ENCODE measurements around the gene CRB1. TPM values are rescaled to one million over a fixed set of nuclear protein-coding genes. Genes with fewer than 3 reads are reported as not detected.

Gene CRB1
- total RNA-seq, 1 donor from 2014 or later = not detected

- H3K4me3 Mint-ChIP-seq (ENCODE audit: unreplicated experiment) = no peak overlapping the region
- Histone ChIP-seq H3K9me3 (ENCODE audit: insufficient read depth, low read depth, low read length) (no peaks in the 10 kb centered on the region), H3K36me3 (ENCODE audit: insufficient read depth, low read length) (no peaks in the 10 kb centered on the region), H3K9ac (ENCODE audit: low read length) (no peak overlapping the region), H3K79me2 (ENCODE audit: insufficient read depth, low read length) (no peaks in the 10 kb centered on the region), H3K4me2 (ENCODE audit: low read length) (no peak overlapping the region), H4K20me1 (ENCODE audit: insufficient read depth, low read length) (no peaks in the 10 kb centered on the region), H2AFZ (ENCODE audit: low read depth, low read length) (no peak overlapping the region), H3K4me3 (ENCODE audit: insufficient read depth, low read depth, low read length) (no peak overlapping the region), H3K27ac (ENCODE audit: low read depth, low read length) (no peak overlapping the region), H3K27me3 (ENCODE audit: insufficient read depth, low read length) (no peaks in the 10 kb centered on the region), H3K4me1 (ENCODE audit: insufficient read depth, low read length) (no peaks in the 10 kb centered on the region)
- H3K36me3 Mint-ChIP-seq (ENCODE audit: low read depth, unreplicated experiment) = no peaks in the 10 kb centered on the region
- FAIRE-seq (no peak), DNase-seq (ENCODE audit: low read depth) (no peak)
- no peak for TF ChIP-seq CTCF (IDR thresholded peaks at IDR 0.05; ENCODE audit: insufficient read depth, low read depth, low read length)
- H3K9me3 Mint-ChIP-seq (ENCODE audit: unreplicated experiment) = no peaks in the 10 kb centered on the region
- H3K4me1 Mint-ChIP-seq (ENCODE audit: low read depth, unreplicated experiment) = peaks cover 9% of the 10 kb centered on the region
- no peak overlapping the region for H3K27ac Mint-ChIP-seq (ENCODE audit: unreplicated experiment)
- no peaks in the 10 kb centered on the region for H3K27me3 Mint-ChIP-seq (ENCODE audit: low read depth, unreplicated experiment)
These were observed 39.1 kb downstream of the CRB1 start for GRCh38 chr1:197307136-197307535.

- Mint-ChIP-seq H3K4me1 (ENCODE audit: low read depth, unreplicated experiment) (peaks cover 7% of the 10 kb centered on the region), H3K36me3 (ENCODE audit: low read depth, unreplicated experiment) (no peaks in the 10 kb centered on the region), H3K27me3 (ENCODE audit: low read depth, unreplicated experiment) (no peaks in the 10 kb centered on the region), H3K27ac (ENCODE audit: unreplicated experiment) (no peak overlapping the region), H3K4me3 (ENCODE audit: unreplicated experiment) (no peak overlapping the region), H3K9me3 (ENCODE audit: unreplicated experiment) (no peaks in the 10 kb centered on the region)
- Histone ChIP-seq H3K4me1 (ENCODE audit: insufficient read depth, low read length) (no peaks in the 10 kb centered on the region), H3K9me3 (ENCODE audit: insufficient read depth, low read depth, low read length) (no peaks in the 10 kb centered on the region), H4K20me1 (ENCODE audit: insufficient read depth, low read length) (no peaks in the 10 kb centered on the region), H3K79me2 (ENCODE audit: insufficient read depth, low read length) (no peaks in the 10 kb centered on the region), H3K4me2 (ENCODE audit: low read length) (no peak overlapping the region), H3K9ac (ENCODE audit: low read length) (no peak overlapping the region), H3K27ac (ENCODE audit: low read depth, low read length) (no peak overlapping the region), H3K27me3 (ENCODE audit: insufficient read depth, low read length) (no peaks in the 10 kb centered on the region), H2AFZ (ENCODE audit: low read depth, low read length) (no peak overlapping the region), H3K36me3 (ENCODE audit: insufficient read depth, low read length) (no peaks in the 10 kb centered on the region), H3K4me3 (ENCODE audit: insufficient read depth, low read depth, low read length) (no peak overlapping the region)
- TF ChIP-seq CTCF (IDR thresholded peaks at IDR 0.05; ENCODE audit: insufficient read depth, low read depth, low read length) = no peak
- TF ChIP-seq EZH2 (IDR thresholded peaks at IDR 0.05; ENCODE audit: insufficient read depth, low read length) = no peak
- DNase-seq (ENCODE audit: low read depth) = no peak
- FAIRE-seq = no peak
These were observed 39.5 kb downstream of the CRB1 start for GRCh38 chr1:197307551-197307950.

- H3K4me3 ChIP-seq (ENCODE audit: insufficient read depth, low read depth, low read length) = no peak overlapping the region
- no peak overlapping the region for H2AFZ ChIP-seq (ENCODE audit: low read depth, low read length)
- no peak overlapping the region for H3K4me2 ChIP-seq (ENCODE audit: low read length)
- no peaks in the 10 kb centered on the region for H3K9me3 ChIP-seq (ENCODE audit: insufficient read depth, low read depth, low read length)
- H3K4me1 ChIP-seq (ENCODE audit: insufficient read depth, low read length) = no peaks in the 10 kb centered on the region
- H3K27ac Mint-ChIP-seq (ENCODE audit: unreplicated experiment) = no peak overlapping the region
- H3K79me2 ChIP-seq (ENCODE audit: insufficient read depth, low read length) = no peaks in the 10 kb centered on the region
- H4K20me1 ChIP-seq (ENCODE audit: insufficient read depth, low read length) = no peaks in the 10 kb centered on the region
- no peaks in the 10 kb centered on the region for H3K36me3 Mint-ChIP-seq (ENCODE audit: low read depth, unreplicated experiment)
- no peak overlapping the region for H3K9ac ChIP-seq (ENCODE audit: low read length)
- H3K4me1 Mint-ChIP-seq (ENCODE audit: low read depth, unreplicated experiment) = no peaks in the 10 kb centered on the region
- FAIRE-seq = no peak
- no peak for TF ChIP-seq EZH2 (IDR thresholded peaks at IDR 0.05; ENCODE audit: insufficient read depth, low read length)
- no peak for TF ChIP-seq CTCF (IDR thresholded peaks at IDR 0.05; ENCODE audit: insufficient read depth, low read depth, low read length)
- DNase-seq (ENCODE audit: low read depth) = no peak
- H3K27me3 Mint-ChIP-seq (ENCODE audit: low read depth, unreplicated experiment) = no peaks in the 10 kb centered on the region
- H3K4me3 Mint-ChIP-seq (ENCODE audit: unreplicated experiment) = no peak overlapping the region
- no peaks in the 10 kb centered on the region for H3K36me3 ChIP-seq (ENCODE audit: insufficient read depth, low read length)
- no peaks in the 10 kb centered on the region for H3K9me3 Mint-ChIP-seq (ENCODE audit: unreplicated experiment)
- H3K27me3 ChIP-seq (ENCODE audit: insufficient read depth, low read length) = no peaks in the 10 kb centered on the region
- H3K27ac ChIP-seq (ENCODE audit: low read depth, low read length) = no peak overlapping the region
These were observed 43.0 kb downstream of the CRB1 start for GRCh38 chr1:197311081-197311480.

All from astrocyte (in vitro differentiated cells and primary cell).